ENCODE measurements around the gene STK25. TPM values are rescaled to one million over a fixed set of nuclear protein-coding genes. Genes with fewer than 3 reads are reported as not detected.
"Not testable (repeated sequence)": the region's sequence is repeated elsewhere in the genome, so short reads cannot be mapped to it uniquely, and the experiment has no call there.

STK25 gene
- total RNA-seq, 1 donor from 2014 or later: 296 TPM

- no peaks in the 10 kb centered on the region for H3K9me3 Mint-ChIP-seq (ENCODE audit: unreplicated experiment)
- TF ChIP-seq, protein P1, sequence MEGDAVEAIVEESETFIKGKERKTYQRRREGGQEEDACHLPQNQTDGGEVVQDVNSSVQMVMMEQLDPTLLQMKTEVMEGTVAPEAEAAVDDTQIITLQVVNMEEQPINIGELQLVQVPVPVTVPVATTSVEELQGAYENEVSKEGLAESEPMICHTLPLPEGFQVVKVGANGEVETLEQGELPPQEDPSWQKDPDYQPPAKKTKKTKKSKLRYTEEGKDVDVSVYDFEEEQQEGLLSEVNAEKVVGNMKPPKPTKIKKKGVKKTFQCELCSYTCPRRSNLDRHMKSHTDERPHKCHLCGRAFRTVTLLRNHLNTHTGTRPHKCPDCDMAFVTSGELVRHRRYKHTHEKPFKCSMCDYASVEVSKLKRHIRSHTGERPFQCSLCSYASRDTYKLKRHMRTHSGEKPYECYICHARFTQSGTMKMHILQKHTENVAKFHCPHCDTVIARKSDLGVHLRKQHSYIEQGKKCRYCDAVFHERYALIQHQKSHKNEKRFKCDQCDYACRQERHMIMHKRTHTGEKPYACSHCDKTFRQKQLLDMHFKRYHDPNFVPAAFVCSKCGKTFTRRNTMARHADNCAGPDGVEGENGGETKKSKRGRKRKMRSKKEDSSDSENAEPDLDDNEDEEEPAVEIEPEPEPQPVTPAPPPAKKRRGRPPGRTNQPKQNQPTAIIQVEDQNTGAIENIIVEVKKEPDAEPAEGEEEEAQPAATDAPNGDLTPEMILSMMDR (IDR thresholded peaks at IDR 0.05; ENCODE audit: unreplicated experiment): no peak
- no peak overlapping the region for H3K27ac Mint-ChIP-seq (ENCODE audit: unreplicated experiment)
- H3K4me3 Mint-ChIP-seq (ENCODE audit: unreplicated experiment): peak overlapping the region; percentile 8
- DNase-seq (ENCODE audit: low spot score): no peak
- peaks cover 18% of the 10 kb centered on the region for H3K36me3 Mint-ChIP-seq (ENCODE audit: low read depth, unreplicated experiment)
- H3K4me1 Mint-ChIP-seq (ENCODE audit: unreplicated experiment): peaks cover 13% of the 10 kb centered on the region
- H3K27me3 Mint-ChIP-seq (ENCODE audit: unreplicated experiment): peaks cover 12% of the 10 kb centered on the region
Observed at GRCh38 chr2:241511091-241511741, 2.8 kb upstream of the STK25 start.

GRCh38 chr2:241509155-241509784 lies 886 bp upstream of the STK25 start:
- TF ChIP-seq, protein P1 (IDR thresholded peaks at IDR 0.05; ENCODE audit: unreplicated experiment): no peak
- Mint-ChIP-seq H3K27ac (ENCODE audit: unreplicated experiment) (peak overlapping the region; percentile 54), H3K27me3 (ENCODE audit: unreplicated experiment) (peaks cover 17% of the 10 kb centered on the region), H3K9me3 (ENCODE audit: unreplicated experiment) (no peaks in the 10 kb centered on the region), H3K4me1 (ENCODE audit: unreplicated experiment) (peaks cover 16% of the 10 kb centered on the region), H3K4me3 (ENCODE audit: unreplicated experiment) (peak overlapping the region; percentile 90), H3K36me3 (ENCODE audit: low read depth, unreplicated experiment) (peaks cover 18% of the 10 kb centered on the region)
- no peak for DNase-seq (ENCODE audit: low spot score)

GRCh38 chr2:241507430-241508239 lies 749 bp downstream of the STK25 start:
- Mint-ChIP-seq H3K9me3 (ENCODE audit: unreplicated experiment) (no peaks in the 10 kb centered on the region), H3K27ac (ENCODE audit: unreplicated experiment) (no peak overlapping the region), H3K4me1 (ENCODE audit: unreplicated experiment) (peaks cover 16% of the 10 kb centered on the region), H3K4me3 (ENCODE audit: unreplicated experiment) (peak overlapping the region; percentile 96), H3K27me3 (ENCODE audit: unreplicated experiment) (peaks cover 14% of the 10 kb centered on the region), H3K36me3 (ENCODE audit: low read depth, unreplicated experiment) (peaks cover 18% of the 10 kb centered on the region)
- peak; percentile 67 for DNase-seq (ENCODE audit: low spot score)
- TF ChIP-seq, protein P1 (IDR thresholded peaks at IDR 0.05; ENCODE audit: unreplicated experiment): peak; percentile 32

DNA sequence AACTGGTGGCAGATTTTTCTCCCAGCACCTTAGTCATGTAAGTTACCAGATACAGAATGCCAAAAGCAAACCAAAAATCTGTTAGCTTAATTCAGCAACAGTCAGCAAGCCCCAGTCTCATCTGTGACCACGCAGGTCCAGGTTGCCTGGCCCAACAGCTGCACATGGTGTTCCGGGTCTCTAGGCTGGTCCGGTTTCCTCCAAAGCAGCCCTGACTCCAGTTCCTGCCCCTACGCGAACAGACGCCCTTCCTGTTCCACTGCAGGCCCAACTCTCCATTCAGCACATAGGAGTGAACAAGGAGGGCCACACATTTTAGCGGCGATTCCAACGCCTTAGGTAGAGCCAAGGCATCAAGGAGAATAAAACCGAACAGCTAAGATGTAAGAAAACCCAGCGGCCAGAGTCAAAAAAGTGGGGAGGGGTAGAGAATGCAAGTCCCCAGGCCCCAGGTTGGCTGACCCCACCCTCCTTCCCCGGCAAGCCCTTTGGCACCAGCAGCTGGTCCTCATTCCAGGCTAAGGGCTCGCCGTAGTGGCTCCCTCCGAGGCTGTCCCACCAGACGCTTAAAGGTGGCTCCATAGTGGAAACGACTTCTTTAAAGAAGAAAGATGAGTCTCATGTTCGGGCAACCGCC lies 1.5 kb downstream of the STK25 start:
- H3K4me1 Mint-ChIP-seq (ENCODE audit: unreplicated experiment): peaks cover 16% of the 10 kb centered on the region
- peaks cover 18% of the 10 kb centered on the region for H3K36me3 Mint-ChIP-seq (ENCODE audit: low read depth, unreplicated experiment)
- H3K4me3 Mint-ChIP-seq (ENCODE audit: unreplicated experiment): peak overlapping the region; percentile 96
- TF ChIP-seq, protein P1 (IDR thresholded peaks at IDR 0.05; ENCODE audit: unreplicated experiment): no peak
- H3K27me3 Mint-ChIP-seq (ENCODE audit: unreplicated experiment): peaks cover 14% of the 10 kb centered on the region
- peak; percentile 28 for DNase-seq (ENCODE audit: low spot score)
- no peaks in the 10 kb centered on the region for H3K9me3 Mint-ChIP-seq (ENCODE audit: unreplicated experiment)
- peak overlapping the region; percentile 90 for H3K27ac Mint-ChIP-seq (ENCODE audit: unreplicated experiment)

GRCh38 chr2:241506317-241506716 lies 2.1 kb downstream of the STK25 start:
- Mint-ChIP-seq H3K4me1 (ENCODE audit: unreplicated experiment) (peaks cover 16% of the 10 kb centered on the region), H3K36me3 (ENCODE audit: low read depth, unreplicated experiment) (peaks cover 22% of the 10 kb centered on the region), H3K4me3 (ENCODE audit: unreplicated experiment) (peak overlapping the region; percentile 96), H3K27me3 (ENCODE audit: unreplicated experiment) (peaks cover 15% of the 10 kb centered on the region)
- not testable (repeated sequence) for DNase-seq (ENCODE audit: low spot score); H3K27ac Mint-ChIP-seq (ENCODE audit: unreplicated experiment); H3K9me3 Mint-ChIP-seq (ENCODE audit: unreplicated experiment)

All from endothelial cell (in vitro differentiated cells).